ENCODE measurements around the gene PPP1R3A.

The PPP1R3A gene

DNA sequence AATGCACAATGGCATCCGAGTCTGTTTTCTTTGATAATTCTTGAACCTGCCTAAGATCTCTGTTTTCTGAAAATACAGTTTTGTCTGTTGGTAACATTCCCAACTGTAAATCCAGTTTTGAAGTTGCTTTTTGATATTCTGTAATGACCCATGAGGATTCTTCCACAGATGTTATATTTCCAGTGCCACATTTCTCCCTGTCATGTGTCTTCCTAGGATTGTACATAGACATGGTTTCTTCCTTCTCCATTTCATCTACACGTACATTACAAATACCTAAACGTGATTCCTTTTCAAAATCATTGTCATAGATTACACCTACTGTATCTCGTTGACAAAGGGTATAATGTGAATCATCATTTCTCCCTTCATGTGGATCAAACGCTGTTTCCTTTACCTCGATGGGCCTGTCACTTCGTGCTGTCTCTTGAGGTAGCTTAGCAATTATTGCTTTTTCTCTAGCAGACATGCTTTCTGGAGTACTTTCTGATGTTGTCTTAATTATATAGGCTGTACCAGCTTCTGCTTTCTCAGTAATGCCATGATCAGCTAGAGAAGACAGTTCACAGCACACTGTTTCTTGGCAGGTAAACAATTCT is 40.3 kb downstream of the PPP1R3A start:
- no peak for DNase-seq (ENCODE audit: low spot score)

DNA sequence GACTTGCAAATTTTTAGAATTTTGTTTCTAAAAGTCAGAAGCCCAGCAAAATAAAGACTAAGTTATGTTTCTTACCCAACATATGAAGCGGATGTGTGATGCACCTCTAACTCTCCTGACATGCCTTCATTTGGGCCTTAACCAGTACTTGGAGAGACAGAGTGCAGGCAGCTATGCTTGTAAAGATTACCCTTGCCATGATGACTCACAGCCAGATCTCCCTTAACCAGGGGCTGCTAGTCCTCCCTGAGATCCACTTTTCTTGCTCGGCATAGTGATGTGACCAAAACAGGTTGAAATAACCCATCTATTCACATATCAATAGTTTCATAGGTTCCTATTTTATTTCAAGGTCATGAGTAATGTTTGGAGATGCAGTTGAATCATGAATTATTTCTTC is 43.6 kb downstream of the PPP1R3A start:
- DNase-seq (ENCODE audit: low spot score), result no peak

DNA sequence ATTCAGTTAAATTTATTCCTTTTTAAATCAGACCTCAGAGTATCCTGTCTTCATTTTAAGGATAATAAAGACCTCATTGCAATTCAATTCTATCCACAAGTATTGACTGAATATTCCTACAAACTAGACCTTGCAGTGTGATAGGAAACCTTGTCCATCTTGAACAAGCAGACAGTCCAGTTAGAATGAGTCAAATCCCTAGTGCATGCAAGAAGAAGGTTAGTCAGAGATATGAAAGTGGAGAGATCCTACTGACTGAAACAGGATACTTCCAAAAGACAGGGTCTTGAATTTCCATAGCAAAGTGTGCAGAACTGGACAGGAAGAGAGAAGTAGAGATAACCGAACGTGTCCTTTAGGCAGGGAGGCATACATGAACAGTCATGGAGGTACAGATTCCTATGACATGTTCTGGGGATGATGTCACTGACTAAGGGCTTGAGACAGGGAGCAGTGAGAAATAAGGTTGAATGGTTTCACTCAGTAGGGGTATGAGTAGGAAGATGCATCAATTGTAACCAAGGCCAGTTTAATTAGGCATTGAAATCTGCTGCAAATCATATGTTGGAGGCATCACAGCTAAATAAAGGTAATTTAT is 45.2 kb downstream of the PPP1R3A start:
- no peak for DNase-seq (ENCODE audit: low spot score)

DNA sequence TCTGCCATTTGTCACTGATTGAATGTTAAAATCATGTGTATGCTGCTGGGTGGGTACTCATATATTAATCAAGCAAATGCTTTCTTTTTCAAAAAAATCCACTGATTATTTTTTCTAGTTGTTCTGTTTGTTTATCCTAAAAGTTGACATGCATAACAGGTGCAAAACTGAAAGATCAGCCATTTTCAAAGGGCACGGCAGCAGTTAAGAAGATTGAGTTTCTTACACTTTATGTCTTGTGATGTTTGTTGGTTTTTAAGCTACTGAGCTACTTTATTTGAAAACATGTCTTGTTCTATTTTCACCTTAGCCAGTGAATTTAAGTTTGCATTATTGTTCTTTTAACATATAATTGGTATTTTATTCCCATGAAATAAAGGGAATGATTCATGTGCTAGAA is 45.8 kb downstream of the PPP1R3A start:
- DNase-seq (ENCODE audit: low spot score), result no peak

DNA sequence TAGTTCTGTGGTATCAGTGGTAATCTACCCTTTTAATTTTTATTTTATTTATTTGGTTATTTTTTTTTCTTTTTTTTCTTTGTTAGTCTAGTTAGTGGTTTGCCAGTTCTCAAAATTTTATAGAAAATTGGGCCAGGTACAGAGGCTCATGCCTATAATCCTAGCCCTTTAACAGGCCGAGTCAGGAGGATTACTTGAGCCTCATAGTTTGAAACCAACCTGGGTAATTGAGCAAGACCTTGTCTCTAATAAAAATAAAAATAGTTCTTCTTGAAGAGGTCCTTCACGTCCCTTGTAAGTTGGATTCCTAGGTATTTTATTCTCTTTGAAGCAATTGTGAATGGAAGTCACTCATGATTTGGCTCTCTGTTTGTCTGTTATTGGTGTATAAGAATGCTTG is 51.5 kb downstream of the PPP1R3A start:
- no peak for DNase-seq (ENCODE audit: low spot score)

DNA sequence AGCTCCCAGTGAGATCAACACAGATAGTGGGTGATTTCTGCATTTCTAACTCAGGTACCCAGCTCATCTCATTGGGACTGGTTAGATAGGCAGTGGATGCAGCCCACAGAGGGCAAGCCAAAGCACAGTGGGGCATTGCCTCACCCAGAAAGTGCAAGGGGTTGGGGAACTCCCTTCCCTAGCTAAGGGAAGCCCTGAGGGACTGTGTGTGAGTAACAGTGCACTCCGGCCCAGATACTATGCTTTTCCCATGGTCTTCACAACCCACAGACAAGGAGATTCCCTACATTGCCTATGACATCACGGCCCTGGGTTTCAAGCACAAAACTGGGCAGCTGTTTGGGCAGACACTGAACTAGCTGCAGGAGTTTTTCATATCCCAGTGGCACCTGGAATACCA is 62.8 kb downstream of the PPP1R3A start:
- DNase-seq (ENCODE audit: low spot score), result no peak

DNA sequence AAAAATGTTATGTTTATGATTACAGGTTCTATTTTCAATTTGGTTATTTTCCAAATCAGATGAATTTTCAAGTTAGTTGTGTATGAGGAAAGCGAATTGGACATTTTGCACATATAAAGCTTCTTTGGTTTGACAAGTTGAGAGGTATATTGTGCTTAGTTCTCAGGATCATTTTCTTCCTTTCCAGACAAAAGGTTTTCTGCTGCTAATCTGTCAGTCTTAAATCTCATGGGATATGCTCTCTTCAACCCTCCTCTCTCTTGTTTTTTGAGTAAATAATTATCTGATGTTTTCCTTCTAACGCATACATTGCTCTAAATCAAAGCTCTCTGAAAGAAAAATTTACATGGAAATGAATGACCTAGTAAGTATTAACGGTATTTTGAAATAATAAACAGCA is 77.9 kb downstream of the PPP1R3A start:
- no peak for DNase-seq (ENCODE audit: low spot score)

DNA sequence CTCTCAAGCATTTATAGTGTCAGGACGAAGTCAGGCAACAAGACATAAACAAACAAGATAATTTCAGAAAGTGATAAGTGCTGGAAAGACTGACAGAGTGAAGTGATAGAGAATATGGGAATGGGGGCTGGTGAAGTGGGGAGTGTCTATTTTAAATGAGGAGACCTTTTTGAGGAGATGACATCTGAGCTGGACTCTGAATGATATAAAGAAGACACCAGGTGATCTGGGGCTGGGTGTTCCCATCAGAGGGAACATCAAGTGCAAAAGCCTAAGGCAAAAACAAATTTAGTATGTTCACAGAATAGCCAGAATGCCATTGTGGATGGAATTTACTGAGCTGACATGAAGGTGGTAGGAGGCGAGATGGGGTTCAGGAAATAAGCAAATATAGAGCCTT is 83.4 kb downstream of the PPP1R3A start:
- no peak for DNase-seq (ENCODE audit: low spot score)

DNA sequence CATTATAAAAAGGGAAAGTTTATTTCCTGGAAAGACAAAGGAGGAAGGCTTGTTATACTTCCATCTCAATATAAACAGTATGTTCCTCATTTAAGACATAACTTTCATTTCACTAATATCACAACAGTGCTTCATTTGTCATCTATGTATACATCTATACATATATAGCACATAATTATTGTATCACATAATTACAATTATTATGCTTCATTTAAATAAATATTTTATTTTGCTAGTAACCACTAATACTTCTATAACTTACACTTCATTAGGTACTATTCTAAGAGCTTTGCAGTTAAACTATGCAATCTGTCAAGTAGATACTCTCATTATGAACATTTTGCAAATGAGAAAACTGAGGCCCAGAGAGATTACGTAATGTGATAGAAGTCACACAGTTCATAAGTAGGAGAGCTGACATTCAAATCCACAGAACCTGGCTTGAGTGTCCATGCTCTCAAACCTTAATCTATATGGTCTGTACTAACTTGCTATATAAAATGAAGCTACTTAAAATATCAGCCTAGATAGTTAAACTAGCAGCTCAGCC is 86.5 kb downstream of the PPP1R3A start:
- no peak for DNase-seq (ENCODE audit: low spot score)

DNA sequence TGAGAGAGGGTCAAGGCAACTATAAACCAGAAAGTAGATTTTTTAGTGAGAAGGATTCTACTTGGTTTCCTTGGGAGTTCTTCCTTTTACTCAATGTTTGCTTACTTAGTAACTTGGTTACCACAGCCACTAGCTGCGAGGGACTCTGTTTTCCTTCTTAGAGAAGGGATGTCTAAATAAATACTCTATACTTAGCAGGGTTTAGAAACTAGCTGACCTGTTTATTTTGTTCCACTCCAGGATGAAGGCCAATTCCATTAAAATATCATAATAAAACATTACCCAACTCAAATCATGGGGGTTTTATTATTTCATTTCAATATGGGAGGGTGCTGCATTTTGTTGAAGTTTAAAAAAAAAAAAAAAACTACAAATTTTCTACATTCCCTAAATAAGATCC is 87.3 kb downstream of the PPP1R3A start:
- no peak for DNase-seq (ENCODE audit: low spot score)

DNA sequence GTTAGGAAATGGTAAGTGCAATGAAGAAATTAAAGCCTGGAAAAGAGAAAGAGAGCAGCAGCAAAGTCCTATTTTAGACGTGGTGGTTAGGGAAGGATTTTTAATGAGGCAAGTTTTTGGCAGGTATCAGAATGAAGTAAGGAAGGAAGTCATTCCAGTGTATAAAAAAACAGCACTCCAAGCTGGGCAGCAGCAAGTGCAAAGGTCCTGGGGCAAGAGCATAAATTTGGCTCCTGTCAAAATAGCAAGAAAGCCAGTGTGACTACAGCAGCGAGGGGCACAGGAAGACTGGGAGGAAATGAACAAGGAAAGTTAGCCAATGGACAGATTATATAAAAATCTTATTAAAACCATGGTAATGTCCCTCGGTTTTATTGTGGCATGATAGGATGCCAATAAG is 90.2 kb downstream of the PPP1R3A start:
- DNase-seq (ENCODE audit: low spot score), result no peak
